Measurements from ENCODE around the gene FNBP1.
A peak's percentile ranks its signal among the peaks of the same experiment; 100 is the strongest.

FNBP1 gene

GRCh38 chr9:129871046-129871445 is 171.9 kb downstream of the FNBP1 start:
- DNase-seq, result no peak

- no peak for DNase-seq
Measured at GRCh38 chr9:129869585-129870501, 173.1 kb downstream of the FNBP1 start.

- peak; percentile 85 for DNase-seq
Measured at GRCh38 chr9:129868872-129869486, 174.0 kb downstream of the FNBP1 start.

GRCh38 chr9:129868023-129868871 is 174.7 kb downstream of the FNBP1 start:
- no peak for DNase-seq

GRCh38 chr9:129867136-129868022 is 175.6 kb downstream of the FNBP1 start:
- DNase-seq, result no peak

- DNase-seq, result no peak
Measured at GRCh38 chr9:129866394-129867135, 176.4 kb downstream of the FNBP1 start.

GRCh38 chr9:129865668-129866320 is 177.2 kb downstream of the FNBP1 start:
- no peak for DNase-seq

- DNase-seq, result no peak
Measured at GRCh38 chr9:129864991-129865647, 177.9 kb downstream of the FNBP1 start.

GRCh38 chr9:129863059-129863690 is 179.8 kb downstream of the FNBP1 start:
- DNase-seq, result peak; percentile 51

GRCh38 chr9:129861447-129861827 is 181.6 kb downstream of the FNBP1 start:
- DNase-seq, result no peak

GRCh38 chr9:129860653-129861446 is 182.1 kb downstream of the FNBP1 start:
- no peak for DNase-seq

GRCh38 chr9:129858167-129858962 is 184.6 kb downstream of the FNBP1 start:
- no peak for DNase-seq

GRCh38 chr9:129857207-129857606 is 185.8 kb downstream of the FNBP1 start:
- DNase-seq, result no peak

- DNase-seq, result no peak
Measured at GRCh38 chr9:129854588-129855110, 188.3 kb downstream of the FNBP1 start.

GRCh38 chr9:129853614-129854013 is 189.4 kb downstream of the FNBP1 start:
- DNase-seq, result no peak

GRCh38 chr9:129852579-129852978 is 190.4 kb downstream of the FNBP1 start:
- no peak for DNase-seq

- DNase-seq, result no peak
Measured at GRCh38 chr9:129851821-129852220, 191.2 kb downstream of the FNBP1 start.

All from activated CD4-positive, alpha-beta T cell treated with anti-CD3 and anti-CD28 coated beads for 1 hour (primary cell).